HG03571 (cell line): Measurements from ENCODE around the gene WDFY3.

ENCODE experiments used
- ATAC-seq: cut with Tn5 transposase; IDR thresholded peaks from one replicate; pipeline ENCODE4 v1.9.1; 2021; ENCODE audit not compliant: unreplicated experiment

Gene WDFY3

DNA sequence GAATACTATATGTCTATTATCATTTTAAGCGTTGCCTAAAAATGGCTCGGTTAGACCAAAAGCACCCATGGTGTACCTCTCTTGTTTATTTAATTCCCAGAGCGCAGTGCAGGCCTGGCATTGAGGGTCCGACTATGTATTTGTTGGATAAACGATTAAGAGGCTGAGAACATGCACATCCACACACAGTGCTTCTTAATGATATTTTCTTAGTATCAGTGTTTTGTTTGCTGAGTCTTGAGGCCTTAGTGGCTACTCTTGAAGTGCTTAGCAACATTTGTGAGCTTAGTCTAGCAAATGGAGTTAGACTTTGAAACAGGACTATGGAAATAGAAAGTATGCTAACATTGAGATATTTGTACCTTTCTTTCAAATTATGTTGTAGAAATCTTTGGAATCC is 339.8 kb downstream of the WDFY3 start:
- ATAC-seq = no peak

DNA sequence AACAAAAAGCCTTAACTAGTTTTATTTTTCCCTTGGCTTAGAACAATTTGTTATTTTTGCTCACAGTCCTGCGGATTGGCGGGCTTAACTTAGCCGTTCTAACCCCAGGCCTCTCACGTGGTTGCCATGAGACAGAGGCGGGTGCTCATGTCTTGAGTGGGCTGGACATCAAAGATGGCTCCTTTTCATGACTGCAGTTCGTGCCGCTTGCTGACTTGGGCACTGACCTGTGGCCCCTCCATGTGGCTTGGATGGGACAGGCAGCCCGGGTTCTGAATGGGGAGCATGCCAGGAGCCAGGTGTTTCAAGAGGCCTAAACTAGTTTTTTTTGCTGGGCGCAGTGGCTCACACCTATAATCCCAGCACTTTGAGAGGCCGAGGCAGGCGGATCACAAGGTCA is 342.8 kb downstream of the WDFY3 start:
- no peak for ATAC-seq

DNA sequence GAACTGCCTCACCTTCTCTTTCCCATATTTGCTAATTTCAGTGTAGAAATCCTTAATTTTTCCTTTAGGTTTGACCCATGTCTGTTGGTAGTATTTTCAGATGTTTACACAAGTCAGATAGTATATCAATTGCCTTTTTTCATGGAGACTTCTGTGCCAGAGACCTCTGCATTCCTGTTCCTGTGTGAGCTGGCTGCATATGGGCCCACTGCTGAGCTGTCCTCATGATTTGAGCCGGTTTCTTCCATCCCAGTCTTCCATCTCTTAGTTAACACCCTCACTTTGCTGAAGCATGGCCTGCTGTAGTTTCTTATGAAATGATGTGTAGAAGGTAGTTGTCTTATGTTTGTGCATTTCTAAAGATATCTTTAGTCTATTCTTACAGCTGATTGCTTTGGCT is 343.5 kb downstream of the WDFY3 start:
- ATAC-seq = no peak
